Bronchial epithelial cell (primary cell): Measurements from ENCODE around the gene PLXNA4. TPM values are rescaled to one million over a fixed set of nuclear protein-coding genes. Genes with fewer than 3 reads are reported as not detected.

ENCODE experiments used
- DNase-seq: peaks from one replicate; pipeline ENCODE4 v3.0.0-alpha.2; 2010; ENCODE audit warnings: low read depth
- FAIRE-seq: peaks from 2 replicates; lab custom pipeline; 2011; peaks lifted over from hg19 to GRCh38; lab: Jason Lieb, UNC
- H3K27me3 ChIP-seq: 2 replicates; pipeline ENCODE4 v1.5.1; 2011; ENCODE audit warnings: low read length; ENCODE audit not compliant: control insufficient read depth, insufficient read depth
- H3K36me3 ChIP-seq: 2 replicates; pipeline ENCODE4 v1.5.1; 2011; ENCODE audit warnings: low read length; ENCODE audit not compliant: control insufficient read depth, insufficient read depth
- H3K4me3 ChIP-seq: 2 replicates; pipeline ENCODE4 v1.5.1; 2011; ENCODE audit warnings: mild to moderate bottlenecking, low read depth, low read length, control low read depth
- total RNA-seq: library from RNA; depleted of rRNA; stranded (reverse); fragments of >200 nt; gene quantifications from 2 replicates; pipeline ENCODE4 v1.2.1, GENCODE V29; 2014
- TF ChIP-seq, protein P1 (sequence below): IDR thresholded peaks from 2 replicates; pipeline ENCODE4 v1.5.1; 2011; ENCODE audit warnings: mild to moderate bottlenecking, moderate library complexity, low read length, control low read depth, inconsistent platforms; ENCODE audit not compliant: insufficient read depth, severe bottlenecking

The PLXNA4 gene
- total RNA-seq, 1 donor from 2014 or later, result under 0.01 TPM

DNA sequence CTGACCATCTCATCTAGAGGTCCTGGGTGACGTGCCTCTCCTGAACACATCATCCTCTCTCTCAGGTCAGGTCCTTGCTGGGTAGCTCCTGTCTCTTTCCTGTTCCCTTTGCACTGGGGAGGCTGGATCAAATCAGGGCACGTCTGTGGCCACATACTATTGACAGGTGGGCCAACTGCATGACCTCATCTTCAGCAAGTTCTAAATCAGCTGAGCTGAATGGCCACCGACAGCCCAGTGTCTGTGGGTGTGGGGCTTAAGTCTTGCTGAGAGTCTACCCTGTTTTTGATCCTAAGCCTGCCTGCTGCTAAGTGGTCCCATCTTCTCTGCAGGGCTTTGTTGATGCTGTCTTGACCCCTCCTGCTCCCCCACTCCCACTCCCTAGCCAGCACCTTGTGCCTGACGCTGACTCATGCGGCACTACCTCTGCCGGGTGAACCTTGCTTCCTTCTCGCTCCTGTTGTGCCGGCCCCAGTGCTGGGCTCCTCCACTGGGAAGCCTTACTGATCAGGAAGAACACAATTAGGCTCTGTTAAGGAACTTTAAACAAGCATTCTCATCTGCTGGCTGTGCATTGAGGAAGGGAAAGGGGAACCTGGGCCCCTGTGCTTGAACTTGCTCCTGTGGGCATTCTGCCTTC is 440.4 kb downstream of the PLXNA4 start:
- TF ChIP-seq, protein P1, sequence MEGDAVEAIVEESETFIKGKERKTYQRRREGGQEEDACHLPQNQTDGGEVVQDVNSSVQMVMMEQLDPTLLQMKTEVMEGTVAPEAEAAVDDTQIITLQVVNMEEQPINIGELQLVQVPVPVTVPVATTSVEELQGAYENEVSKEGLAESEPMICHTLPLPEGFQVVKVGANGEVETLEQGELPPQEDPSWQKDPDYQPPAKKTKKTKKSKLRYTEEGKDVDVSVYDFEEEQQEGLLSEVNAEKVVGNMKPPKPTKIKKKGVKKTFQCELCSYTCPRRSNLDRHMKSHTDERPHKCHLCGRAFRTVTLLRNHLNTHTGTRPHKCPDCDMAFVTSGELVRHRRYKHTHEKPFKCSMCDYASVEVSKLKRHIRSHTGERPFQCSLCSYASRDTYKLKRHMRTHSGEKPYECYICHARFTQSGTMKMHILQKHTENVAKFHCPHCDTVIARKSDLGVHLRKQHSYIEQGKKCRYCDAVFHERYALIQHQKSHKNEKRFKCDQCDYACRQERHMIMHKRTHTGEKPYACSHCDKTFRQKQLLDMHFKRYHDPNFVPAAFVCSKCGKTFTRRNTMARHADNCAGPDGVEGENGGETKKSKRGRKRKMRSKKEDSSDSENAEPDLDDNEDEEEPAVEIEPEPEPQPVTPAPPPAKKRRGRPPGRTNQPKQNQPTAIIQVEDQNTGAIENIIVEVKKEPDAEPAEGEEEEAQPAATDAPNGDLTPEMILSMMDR, result no peak
- H3K4me3 ChIP-seq, result no peak overlapping the region
- DNase-seq (peak; percentile 23), FAIRE-seq (no peak)
- H3K36me3 ChIP-seq, result no peaks in the 10 kb centered on the region
- no peaks in the 10 kb centered on the region for H3K27me3 ChIP-seq

DNA sequence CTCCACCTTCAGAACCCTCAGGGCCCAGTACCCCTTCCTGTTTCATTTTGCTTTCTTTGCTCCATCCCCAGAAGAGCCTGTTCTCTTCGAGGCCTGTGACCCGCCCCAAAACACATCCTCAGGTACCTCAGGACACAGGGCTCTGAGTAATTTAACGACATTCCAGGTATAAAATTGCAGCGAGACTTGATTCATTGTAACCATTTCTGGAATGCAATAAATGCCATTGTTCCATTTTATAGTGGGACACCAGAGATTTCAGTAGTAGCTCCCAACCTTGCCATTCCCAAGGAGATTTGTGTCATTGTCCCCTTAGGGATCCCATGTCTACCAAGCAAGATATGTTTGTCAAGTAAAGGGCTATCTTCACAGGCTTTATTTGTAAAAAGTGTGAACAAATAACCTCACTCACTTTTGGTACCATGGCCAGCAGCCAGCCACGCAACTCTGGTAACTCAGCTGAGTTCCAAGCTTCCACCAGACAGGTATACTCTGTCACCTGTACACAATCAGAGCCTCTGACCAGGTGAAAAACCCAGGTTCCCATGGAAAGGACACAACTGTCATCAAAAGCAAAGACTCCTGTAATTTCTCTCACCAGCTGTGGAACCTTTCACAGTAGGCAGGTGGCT is 441.3 kb downstream of the PLXNA4 start:
- Histone ChIP-seq H3K36me3 (no peaks in the 10 kb centered on the region), H3K27me3 (no peaks in the 10 kb centered on the region), H3K4me3 (no peak overlapping the region)
- no peak for FAIRE-seq
- TF ChIP-seq, protein P1, result no peak
- no peak for DNase-seq

DNA sequence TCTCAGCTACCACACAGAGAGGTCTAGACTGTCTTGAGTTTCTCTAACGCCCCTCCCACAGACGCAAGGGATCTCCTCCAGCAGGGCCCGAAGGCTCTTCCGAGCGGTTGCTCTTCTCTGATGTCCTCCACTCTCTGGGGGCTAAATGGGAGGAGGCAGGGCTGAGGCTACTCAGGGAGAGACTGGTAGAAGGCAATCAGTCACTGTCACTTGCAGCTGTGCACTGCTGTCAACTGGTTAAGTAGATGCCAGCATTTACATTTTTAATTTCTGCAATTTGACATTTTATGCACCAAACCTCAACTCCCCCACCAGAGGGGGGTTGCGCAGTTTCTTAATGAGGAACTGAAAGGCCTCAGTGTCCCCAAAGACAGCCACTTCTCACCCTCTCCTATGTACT is 442.8 kb downstream of the PLXNA4 start:
- TF ChIP-seq, protein P1, result no peak
- DNase-seq (no peak), FAIRE-seq (no peak)
- no peak overlapping the region for H3K4me3 ChIP-seq
- no peaks in the 10 kb centered on the region for H3K27me3 ChIP-seq
- no peaks in the 10 kb centered on the region for H3K36me3 ChIP-seq

DNA sequence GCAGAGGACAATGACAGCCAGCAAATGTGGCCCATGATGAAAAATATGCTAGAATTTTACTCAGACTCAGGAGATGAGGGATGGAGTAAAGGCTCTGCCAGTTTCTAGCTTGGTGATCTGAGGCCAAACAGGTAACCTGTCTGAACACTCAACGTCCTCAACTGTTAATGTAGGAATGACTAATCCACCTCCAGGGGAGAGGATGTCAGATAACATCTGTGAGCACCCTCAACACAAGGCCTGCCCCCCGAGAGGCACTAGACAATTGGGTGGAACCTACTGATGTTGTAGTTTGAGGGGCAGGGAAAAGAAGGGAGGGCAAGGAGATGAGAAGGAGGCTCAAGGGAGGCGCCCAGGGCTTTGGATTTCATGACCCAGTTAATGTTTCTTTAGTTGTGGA is 445.1 kb downstream of the PLXNA4 start:
- Histone ChIP-seq H3K36me3 (no peaks in the 10 kb centered on the region), H3K4me3 (no peak overlapping the region), H3K27me3 (no peaks in the 10 kb centered on the region)
- DNase-seq, result peak; percentile 15
- FAIRE-seq, result no peak
- TF ChIP-seq, protein P1, result no peak

DNA sequence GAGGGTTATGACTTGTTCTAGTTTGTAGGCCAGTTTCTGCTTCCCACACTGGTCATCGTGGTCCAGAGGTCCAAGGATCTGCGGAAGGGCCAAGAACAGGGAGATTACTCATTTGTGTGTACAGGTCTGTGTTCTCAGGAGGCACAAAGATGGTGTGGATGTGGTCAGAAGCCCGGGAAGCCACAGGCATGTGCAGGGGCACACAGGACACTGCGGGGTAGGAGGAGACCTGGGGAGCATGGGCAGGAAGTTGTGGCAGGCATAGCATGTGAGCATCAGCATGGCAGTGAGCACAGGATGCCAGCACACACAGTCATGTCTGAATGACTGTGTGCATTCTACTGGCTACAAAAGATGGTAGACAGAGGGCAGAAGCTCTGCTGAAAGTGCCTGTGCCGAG is 445.8 kb downstream of the PLXNA4 start:
- H3K4me3 ChIP-seq, result no peak overlapping the region
- no peaks in the 10 kb centered on the region for H3K36me3 ChIP-seq
- no peaks in the 10 kb centered on the region for H3K27me3 ChIP-seq
- DNase-seq, result no peak
- FAIRE-seq, result no peak
- TF ChIP-seq, protein P1, result no peak
